Stimulated activated CD8-positive, alpha-beta memory T cell treated with anti-CD3 and anti-CD28 coated beads, Interleukin-12 subunit alpha, Interleukin-12 subunit beta, amount 100 ng/mL, for 24 hours (primary cell): ENCODE data around the gene FAM170B.

Experiments
- DNase-seq: peaks from one replicate; pipeline ENCODE4 v3.0.0-alpha.2; 2020; ENCODE audit errors: extremely low read depth

The FAM170B gene

DNA sequence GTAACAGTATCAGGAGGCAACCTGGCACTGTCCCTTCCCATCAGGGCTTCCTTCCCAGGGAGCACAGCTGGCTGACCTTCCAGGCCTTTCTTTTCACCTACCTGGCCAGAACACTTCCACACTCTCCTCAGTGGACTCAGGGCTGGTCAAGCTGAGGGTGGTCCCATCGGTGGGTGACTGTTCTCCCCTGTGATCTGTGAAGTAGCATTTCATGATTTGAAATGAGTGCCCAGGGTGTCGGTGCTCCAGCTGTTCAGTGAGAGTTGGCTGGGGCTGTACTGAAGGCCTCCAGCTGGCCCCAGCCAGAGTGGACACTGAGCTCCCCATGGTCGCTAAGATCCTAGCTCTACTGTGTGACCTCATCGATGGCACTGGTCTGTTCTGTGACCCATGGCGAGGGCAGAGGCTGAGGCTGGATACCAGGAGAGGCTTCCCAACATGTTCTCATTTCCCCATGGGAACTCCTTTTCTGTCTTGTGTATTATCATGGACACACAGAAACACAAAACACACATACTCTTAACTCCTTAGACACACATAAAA, at the start of gene FAM170B:
Gene FAM170B (minus strand): TSS at position 316 of the 543 bp plus-strand sequence. CDS start 103 bp downstream, at position 213.
- DNase-seq = no peak

DNA sequence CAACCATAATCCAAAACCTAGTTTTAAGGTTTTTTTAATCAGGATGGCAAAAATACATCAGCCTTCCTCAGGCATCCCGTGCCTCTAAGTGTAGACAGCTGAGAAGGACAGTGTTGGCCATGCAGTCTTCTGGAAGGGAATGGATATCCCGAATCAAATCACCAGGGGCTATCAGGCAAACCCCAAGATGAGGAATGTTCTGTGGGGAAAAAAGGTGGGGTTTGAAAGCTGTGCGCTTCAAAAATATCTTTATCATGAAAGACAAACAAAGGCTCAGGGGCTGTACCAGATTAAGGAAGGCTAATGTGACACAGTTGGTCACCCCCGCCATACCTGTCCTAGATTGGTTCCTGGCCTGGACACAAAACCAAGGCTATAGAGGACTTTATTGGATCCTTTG, 49.0 kb upstream of the FAM170B start:
- no peak for DNase-seq

DNA sequence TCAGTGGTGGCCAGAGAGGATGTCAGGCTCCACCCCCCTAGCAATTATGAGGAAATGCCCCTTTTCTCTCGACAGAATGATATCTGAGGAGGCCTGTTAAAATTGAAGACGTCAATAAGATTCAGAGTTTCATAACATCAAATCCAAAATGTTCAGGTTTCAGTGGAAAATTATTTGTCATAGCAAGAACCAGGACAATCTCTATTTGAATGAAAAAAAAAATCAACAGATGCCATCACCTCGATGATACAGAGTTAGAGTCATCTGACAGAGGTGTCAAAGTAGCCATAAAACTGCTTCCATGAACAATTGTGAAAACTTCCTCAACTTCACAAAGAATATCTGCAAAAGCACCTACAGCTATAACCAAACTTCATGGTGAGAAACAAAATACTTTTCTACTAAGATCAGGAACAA, 46.6 kb upstream of the FAM170B start:
- DNase-seq = no peak

DNA sequence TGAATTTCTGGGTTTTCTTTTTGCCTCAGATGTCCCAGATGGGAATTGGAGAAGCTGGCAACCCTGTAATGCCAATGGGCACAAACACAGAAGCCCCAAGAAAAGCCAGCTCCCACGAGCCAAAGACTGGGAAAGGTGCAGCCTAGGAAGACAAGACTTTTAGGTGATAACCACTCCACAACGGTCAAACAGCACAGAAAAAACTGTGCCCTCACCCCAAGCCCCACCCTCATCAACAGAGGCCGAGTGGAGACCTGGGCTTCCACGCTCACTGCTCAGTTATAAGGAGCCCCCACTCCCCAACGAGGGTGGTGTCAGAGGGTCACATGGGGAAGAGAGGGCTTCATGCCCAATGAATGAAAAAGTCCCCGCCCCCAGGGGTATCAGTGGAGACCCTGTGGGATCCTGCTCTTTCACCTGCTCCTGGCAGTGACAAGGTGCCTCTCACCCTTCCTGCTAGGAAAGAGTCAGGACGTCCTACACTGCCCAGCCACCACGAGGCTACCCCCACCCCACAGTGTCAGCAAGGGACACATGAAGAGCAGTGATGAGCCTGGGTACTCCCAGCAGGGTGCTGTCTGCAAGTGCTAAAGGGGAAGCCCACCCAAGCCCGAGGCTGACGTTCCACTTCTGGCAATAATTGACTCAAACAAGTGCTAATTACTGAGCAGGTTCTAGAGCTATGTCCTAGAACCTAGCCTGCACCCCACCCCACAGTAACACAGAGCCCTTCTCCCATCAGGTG, 46.0 kb upstream of the FAM170B start:
- no peak for DNase-seq

DNA sequence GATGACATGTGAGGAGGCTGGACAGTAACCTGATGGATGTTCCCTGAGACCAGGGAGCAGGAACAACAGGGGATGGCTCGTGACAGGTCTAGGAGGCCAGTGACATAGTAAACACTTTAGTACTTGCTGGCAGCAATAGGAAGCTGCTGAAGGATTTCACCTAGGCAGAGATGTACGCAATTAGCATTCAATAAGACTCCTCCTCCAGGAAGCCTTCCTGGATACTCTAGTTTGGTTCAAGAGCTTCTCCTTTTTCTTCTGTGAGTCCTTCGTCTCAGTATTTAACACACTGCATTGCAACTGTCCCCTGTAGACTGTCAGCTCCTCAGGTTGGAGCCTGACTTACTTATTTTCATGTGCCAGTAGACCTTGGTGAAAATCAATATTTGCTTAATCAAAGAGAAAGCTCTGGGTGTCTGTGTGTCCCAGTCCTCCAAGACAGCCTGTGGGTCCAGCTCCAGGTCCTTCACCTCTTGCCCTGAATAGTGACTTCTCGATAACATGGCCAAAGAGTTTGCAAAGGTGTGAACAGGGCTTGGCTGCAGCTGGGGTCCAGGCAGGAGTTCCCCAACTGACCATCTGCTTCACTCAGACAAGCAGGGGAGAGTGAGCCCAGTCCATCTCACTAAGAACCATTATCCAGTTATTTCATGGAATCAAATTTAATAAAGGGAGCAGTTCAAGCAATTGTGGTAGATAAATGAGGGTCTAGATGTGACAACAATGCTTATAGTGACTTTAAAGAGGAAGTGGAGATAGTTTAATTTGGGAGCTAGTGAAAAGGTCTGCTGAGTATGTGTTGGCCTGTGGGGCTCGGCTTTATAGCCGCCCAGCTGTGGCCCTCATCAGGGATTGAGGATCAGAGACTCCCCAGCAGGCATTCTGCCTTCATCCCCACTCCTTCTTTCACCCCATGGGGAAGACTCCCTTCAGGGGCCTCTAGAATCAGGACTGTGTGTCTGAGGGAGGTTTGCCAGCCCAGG, 45.0 kb upstream of the FAM170B start:
- DNase-seq = no peak

DNA sequence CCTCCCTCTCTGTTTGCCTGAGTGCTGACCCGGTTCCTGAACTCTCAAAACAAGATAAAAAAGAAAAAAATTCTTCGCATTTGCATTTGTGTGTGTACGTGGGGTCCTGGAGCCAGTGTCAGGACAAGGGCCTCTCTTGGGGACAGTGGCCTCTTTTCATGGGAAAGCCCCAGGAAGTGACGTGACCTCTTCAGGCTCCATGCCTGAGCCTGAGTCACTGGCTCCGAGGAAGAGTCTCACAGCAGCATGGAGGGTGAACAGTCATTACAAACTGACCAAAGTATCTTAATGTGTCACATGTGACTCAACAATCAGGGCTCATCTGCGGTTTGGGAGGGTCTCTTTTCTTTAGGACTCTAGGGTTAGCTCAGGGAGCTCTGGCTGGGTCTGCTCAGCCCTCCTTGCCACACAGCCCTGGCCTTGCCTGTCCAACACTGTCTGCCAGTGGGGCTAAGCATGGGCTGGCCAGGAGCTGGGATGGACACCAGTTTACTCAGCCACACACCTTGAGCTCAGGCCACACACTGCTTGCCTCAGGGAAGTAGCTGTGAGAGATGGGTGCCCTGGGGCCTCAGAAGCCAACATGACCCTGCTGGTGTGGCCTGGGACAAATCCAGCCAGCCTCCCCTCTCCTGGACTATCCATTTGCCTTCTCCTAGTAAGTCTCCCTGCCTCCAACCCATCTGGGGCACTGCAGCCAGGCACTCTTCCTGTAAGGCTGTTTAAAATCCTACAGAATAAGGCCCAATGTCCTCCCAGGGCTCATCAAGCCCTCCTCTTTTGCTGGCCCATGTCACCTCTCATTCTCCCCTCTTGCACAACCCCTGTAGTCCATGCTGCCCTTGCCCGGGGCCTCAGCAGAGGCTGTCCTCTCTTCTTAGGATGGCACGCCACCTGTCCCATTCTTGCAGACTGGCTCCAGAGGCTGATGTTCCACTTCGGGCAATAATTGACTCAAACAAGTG, 43.9 kb upstream of the FAM170B start:
- peak; percentile 44 for DNase-seq

DNA sequence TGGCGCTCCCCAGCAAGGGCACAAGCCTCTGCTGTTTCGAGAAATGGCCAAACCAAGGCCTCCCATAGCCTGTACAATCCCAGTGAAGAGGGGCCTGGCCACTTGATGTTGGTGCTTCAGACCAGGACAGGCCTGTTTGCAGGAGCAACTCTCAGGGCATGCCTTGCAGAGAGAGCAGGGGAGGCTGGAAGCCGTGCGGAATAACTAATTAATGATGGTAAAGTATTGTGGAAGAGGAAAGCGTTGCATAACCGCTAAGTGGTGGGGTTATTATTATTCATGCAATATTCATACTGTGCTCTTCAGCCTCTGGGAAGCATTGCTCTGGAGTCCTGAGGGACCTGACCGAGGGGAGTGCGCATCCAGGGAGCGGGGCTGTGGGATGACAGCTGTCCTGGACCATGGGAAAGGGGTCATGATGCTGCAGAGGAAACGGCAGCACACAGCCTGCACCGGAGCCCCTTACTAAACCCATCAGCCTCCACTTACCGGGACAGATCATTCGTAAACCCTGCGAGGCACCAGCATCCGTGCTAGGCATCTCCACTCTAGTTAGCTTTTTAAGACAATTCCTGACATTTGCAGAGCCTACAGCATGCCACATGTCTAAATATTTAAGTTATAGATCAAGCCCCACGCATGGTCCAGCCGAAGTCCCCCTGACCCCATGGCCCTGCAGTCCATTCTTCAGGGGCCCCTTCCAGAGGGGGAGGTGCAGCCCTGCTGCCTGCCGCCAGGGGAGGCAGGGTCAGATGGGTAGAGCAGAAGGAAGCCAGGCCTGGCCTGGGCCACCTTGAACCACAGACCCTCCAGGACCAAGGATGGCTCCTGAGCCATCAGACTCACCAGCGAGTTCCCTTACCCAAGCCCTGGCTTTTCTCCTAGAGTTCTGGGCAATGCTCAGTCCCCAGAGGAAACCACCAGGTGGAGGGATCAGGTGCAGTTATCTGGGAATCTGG, 42.8 kb upstream of the FAM170B start:
- no peak for DNase-seq

DNA sequence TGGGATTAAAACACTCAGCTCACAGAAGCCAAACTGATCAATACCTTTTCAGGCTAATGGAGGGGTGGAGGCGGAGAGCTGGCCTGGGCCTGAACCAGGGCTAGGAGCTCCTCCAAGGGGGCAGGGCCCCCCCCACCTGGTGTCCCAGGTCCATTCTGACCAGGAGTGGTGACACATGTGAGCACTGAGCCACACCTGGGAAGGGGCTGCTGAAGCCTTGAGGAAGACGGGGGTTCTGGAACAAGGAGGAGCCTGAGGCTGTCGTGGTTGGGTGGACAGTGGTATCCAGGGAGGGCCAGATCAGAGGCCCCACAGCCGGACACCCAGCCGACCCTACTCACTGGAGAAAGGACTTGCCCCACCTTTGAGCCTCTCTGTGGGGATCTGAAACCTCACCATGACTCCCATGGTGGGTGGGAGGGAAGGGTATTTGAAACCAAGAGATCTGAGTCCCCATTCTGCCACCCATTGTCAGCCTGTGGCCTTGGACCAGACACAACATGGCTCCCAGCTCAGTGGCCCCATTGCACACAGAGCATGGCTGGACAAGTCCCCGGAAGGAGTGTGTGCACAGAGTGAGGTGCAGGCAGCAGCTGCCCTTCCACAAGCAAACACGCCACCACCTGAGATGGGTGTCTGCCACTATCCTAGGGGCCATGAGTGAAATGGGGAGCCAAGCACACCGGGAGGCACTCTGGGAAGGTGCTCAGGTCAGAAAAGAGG, 41.9 kb upstream of the FAM170B start:
- DNase-seq = no peak

DNA sequence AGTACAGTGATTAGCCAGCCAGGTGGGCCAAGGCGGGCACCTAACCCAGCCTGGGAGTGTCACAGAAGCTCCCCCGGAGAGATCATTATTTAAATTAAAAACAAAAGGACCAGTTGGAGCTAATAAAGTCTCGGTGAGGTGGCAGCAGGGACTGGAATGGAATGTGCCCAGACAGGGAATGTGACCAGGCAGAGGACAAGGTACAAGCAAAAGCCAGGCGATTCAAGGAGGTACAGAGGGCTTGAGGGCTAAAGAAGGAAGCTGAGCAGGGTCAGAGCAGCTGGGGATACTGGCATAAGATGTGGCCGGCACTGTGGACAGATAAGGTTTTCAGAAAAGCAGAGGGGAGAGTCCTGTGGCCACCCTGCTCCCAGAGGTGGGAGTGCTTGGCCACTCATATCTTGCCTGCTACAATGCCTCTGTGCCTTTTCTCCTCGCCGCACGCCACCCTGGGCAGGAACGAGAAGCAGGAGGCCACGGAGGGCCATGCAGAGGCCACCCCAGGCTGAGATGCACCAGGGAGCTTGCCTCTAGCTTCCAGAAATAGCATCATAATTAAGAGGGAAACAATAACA, 41.2 kb upstream of the FAM170B start:
- no peak for DNase-seq

DNA sequence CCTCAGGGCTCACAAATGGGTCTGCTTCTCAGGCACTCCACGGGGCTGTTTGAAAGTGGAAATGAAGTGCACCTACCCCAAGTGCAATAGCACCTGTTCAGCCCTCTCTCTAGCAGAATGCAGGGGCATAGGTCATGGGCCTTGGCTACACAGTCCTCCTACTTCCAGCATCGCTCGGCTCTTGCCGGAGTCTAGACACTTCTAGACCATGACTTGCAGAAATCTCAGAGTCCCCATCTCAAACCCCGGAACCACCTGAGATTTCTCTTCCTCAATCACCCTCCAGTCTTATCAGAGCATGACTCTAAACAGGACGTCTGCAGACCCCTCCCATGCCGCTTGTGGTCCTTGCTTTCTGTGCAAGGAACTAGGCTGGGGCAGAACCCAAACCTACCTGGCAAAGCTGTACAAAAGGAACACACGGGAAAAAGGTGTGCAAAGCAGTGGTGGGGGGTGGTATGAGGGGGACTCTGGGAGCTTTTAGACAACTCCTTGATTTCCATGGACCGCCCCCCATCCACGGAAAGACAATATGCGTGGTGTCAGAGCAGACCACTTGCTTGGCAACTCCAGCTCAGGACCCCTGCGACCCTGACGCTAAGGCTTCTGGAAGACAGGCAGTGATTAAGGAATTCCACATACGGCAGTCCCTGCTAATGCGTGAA, 40.6 kb upstream of the FAM170B start:
- DNase-seq = no peak

DNA sequence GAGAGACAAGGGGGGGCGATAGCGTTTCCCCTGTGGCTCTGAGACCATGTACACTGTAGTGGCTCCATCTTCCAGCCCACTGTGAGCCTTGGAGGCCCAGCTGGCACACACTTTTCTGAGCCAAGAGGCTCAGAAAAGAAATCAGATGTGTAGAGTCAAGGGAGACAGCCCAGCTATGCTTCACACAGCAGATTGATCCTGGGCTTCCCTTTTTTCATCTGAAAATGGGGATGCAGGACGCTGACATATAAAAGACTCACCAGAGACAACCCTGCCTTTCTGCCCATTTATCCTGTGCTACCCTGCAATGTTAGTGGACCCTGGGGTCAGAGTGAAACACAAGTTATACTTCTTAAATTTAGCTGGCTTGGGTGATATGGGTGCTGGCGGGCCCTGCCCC, 40.0 kb upstream of the FAM170B start:
- DNase-seq = no peak

DNA sequence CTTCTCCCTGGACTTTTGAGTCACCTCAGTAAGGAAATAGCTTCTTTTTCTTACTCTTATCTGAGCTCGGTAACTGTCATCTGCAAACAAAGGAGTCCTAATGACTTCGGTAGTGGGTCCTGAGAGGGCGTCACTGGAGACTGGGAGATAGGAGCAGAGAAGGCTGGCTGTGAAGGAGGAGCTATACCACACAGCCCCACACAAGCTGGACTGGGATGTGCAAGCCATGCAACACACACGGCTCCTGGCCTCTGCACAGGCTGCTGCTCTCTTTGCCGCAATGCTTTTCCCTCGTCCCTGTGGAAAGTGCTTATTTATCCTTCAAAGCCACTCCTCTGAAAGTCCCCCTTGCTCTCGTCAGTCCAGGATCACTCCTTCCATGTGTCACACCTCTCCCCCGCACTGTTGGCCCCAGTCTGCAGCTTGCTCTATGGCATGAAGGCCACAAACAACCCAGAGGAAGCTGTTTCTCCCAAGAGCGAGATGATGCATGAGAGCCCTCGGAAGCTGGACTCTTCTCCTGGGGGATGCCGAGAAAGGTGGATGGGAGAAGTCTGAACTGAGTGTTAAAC, 39.5 kb upstream of the FAM170B start:
- no peak for DNase-seq

DNA sequence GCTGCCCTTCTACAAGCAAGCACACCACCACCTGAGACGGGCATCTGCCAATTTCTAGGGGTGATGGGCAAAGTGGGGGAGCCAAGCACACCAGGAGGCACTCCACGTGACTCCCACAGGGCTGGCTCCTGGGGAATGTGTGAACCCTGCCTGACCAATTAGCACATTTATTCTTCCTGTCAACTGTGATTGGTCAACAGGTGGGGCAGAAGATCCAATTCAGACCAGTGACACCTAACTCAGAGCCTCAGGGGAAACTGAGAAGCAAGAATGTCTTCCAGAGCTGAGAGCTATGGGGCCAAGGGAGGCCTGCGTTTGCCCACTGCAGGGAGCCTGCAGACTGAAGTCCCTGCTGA, 38.9 kb upstream of the FAM170B start:
- no peak for DNase-seq

DNA sequence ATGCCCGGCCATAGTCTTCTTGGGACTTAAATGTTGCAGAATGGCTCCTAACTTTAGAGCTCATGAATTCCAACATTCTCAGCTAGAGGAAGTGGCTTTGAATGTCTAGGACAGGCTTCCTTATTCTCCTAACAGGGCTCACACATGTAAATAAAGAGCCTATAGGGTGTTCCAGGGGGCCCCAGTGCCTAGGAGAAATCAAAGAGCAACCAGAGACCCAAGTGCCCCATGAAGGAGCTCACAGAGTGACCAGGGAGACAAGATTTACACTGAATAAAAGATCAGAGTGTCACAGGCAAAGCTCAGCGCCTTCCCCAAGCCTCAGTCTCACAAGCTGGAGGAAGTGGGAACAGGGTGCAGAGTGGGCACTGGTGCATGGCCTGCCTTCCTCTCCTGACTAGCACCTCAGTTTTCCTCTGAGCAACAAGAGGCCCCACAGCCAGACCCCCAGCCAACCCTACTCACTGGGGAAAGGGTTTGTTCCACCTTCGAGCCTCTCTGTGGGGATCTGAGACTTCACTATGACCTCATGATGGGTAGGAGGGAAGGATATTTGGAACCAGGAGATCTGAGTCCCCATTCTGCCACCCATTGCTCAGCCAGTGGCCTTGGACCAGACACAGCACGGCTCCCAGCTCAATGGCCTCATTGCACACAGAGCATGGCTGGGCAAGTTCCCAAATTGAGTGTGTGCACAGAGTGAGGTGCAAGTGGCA, 38.4 kb upstream of the FAM170B start:
- DNase-seq = no peak

DNA sequence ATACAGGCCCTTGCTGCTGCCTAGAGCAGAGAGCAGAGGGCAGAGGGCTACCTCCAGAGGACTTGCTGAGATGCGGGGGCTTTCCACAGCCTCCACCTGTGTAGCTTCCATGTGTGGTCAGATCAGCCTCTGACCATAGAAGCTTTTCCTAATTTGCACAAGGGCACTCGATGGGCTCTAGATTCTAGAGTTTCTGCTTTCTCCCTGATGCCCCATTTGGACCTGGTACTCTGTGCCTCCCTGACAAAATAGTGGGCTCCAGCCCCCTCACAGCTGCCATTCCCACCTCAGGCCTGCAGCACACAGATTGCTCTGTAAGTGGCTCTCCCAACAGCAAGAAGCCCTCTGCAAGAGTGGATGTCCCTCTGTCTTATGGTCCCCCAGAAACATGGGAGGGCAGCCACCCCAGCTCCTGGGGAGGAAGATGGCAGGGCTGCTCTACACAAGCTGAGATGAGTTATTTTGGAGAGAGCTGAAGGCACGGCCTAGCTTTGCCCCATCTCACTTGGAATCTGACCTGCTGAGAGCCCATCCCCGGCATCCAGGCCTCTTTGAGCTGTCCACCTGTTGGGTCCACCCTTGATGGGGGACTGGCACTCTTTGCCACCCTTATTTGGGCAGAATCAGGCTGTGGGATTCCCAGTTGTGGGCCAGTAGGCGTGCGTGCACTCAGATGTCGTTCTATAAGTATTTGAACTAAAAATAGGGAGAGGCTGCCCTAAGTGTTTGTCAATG, 37.7 kb upstream of the FAM170B start:
- DNase-seq = no peak

DNA sequence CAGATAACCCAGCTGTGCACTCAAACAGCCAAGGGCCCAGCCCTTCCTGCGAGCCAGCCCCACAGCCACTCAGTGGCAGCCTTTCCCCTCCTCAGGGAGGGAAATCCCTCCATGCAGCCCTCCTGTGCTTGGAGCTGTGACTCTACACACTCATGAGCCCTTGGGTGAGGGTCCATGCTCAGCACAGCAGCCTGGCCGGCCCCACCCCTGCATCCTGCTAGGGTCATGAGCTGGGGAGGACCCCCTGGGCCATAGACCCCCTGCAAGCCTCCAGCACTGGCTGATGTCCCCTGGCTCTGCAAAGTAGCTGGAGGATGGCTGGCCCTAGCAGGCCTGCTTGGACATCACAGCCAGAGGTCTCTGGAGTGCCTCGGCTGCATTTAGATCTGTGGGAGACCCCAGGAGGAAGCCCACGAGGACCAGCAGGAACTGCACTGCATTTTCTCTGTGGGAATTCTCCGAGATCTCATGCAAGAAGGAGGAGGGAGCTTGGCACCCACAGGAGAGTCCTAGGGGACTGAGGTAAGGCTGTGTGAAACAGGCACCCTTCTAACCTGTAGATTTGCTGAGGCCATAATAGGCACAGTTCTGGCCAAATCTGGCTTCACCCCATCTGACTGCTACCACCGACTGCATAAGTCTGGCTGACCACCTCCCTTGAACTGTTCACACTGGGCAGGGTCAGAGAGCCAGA, 37.0 kb upstream of the FAM170B start:
- no peak for DNase-seq
